Stimulated activated CD8-positive, alpha-beta memory T cell treated with anti-CD3 and anti-CD28 coated beads, Interleukin-2, amount 100 ng/mL, for 48 hours (primary cell): ENCODE data around the gene OR56A3.
"Not testable (repeated sequence)": the region's sequence is repeated elsewhere in the genome, so short reads cannot be mapped to it uniquely, and the experiment has no call there.

Source experiments
- DNase-seq, 2 donors: peaks; one replicate each; pipeline ENCODE4 v3.0.0-alpha.2; 2020; ENCODE audit warnings: low read depth in 2 of 2

OR56A3 gene

GRCh38 chr11:5941951-5942350 is at the start of gene OR56A3:
Gene OR56A3, plus strand, starts transcription at chr11:5942251. Its CDS starts 5,096 bp downstream, at chr11:5947347.
- no peak for DNase-seq

GRCh38 chr11:5892908-5893307 is 49.1 kb upstream of the OR56A3 start, which contains the start of gene OR52E5:
Gene OR52E5, plus strand, starts transcription at chr11:5893208. Its CDS starts 7,569 bp downstream, at chr11:5900777.
- DNase-seq, result no peak

GRCh38 chr11:5899534-5899933 is 42.5 kb upstream of the OR56A3 start:
- no peak for DNase-seq

GRCh38 chr11:5910540-5910939 is 31.5 kb upstream of the OR56A3 start:
- DNase-seq, result no peak

- peak in 1 of 2 donors; percentile 1 for DNase-seq
Measured at GRCh38 chr11:5922749-5923426, 19.2 kb upstream of the OR56A3 start.

- DNase-seq, result no peak
Measured at GRCh38 chr11:5923427-5923776, 18.6 kb upstream of the OR56A3 start.

GRCh38 chr11:5923794-5924193 is 18.3 kb upstream of the OR56A3 start:
- no peak for DNase-seq

GRCh38 chr11:5928271-5928670 is 13.8 kb upstream of the OR56A3 start:
- no peak for DNase-seq

GRCh38 chr11:5928811-5929210 is 13.2 kb upstream of the OR56A3 start:
- DNase-seq, result no peak

- DNase-seq, result no peak
Measured at GRCh38 chr11:5929571-5930368, 12.3 kb upstream of the OR56A3 start.

- DNase-seq, result no peak
Measured at GRCh38 chr11:5930614-5931013, 11.4 kb upstream of the OR56A3 start.

GRCh38 chr11:5931061-5931460 is 11.0 kb upstream of the OR56A3 start:
- DNase-seq, result no peak

- DNase-seq, result no peak
Measured at GRCh38 chr11:5932671-5933070, 9.4 kb upstream of the OR56A3 start.

- DNase-seq, result no peak
Measured at GRCh38 chr11:5933116-5933515, 8.9 kb upstream of the OR56A3 start.

GRCh38 chr11:5937868-5938602 is 4.0 kb upstream of the OR56A3 start:
- DNase-seq, result no peak

GRCh38 chr11:5938603-5938965 is 3.5 kb upstream of the OR56A3 start:
- no peak for DNase-seq

- no peak for DNase-seq
Measured at GRCh38 chr11:5940748-5941147, 1.3 kb upstream of the OR56A3 start.

- no peak for DNase-seq
Measured at GRCh38 chr11:5955586-5955985, 13.5 kb downstream of the OR56A3 start.

GRCh38 chr11:5960704-5961320 is 18.8 kb downstream of the OR56A3 start:
- not testable (repeated sequence) for DNase-seq

- DNase-seq, result no peak
Measured at GRCh38 chr11:5966958-5967357, 24.9 kb downstream of the OR56A3 start.

GRCh38 chr11:5967708-5968107 is 25.7 kb downstream of the OR56A3 start:
- no peak for DNase-seq

GRCh38 chr11:5968394-5968793 is 26.3 kb downstream of the OR56A3 start, which contains the start of gene OR56A5:
Gene OR56A5, minus strand, starts transcription at chr11:5968494. Its CDS starts 0 bp downstream, at chr11:5968494.
- DNase-seq, result no peak
